Measurements from ENCODE around the gene HMCES.
A peak's percentile ranks its signal among the peaks of the same experiment; 100 is the strongest.

The HMCES gene

GRCh38 chr3:129254536-129255230 is 24.0 kb upstream of the HMCES start:
- TF ChIP-seq TAF1 (IDR thresholded peaks at IDR 0.05; ENCODE audit: low read depth), result no peak

DNA sequence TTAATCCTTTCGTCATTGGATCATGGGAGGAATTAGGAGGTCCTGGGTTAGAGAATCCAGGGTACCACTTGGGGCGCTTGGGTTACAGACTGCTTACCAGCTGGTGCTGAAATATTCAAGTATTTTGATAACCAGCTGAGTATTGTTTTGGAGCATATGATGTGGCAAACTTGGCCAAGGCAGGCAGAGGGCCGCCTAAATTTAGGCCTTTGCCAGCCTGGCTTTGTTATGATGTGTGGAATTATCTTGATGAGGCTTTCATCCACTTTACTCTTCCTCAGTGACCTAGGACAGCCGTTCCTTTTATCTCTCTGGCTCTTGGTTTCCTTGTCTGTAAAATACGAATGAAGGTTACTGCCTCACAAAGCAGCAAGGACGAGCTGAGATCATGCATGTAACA is 22.4 kb upstream of the HMCES start:
- TF ChIP-seq, protein P1, sequence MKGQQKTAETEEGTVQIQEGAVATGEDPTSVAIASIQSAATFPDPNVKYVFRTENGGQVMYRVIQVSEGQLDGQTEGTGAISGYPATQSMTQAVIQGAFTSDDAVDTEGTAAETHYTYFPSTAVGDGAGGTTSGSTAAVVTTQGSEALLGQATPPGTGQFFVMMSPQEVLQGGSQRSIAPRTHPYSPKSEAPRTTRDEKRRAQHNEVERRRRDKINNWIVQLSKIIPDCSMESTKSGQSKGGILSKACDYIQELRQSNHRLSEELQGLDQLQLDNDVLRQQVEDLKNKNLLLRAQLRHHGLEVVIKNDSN (IDR thresholded peaks at IDR 0.05), result no peak
- TF ChIP-seq, protein P2, sequence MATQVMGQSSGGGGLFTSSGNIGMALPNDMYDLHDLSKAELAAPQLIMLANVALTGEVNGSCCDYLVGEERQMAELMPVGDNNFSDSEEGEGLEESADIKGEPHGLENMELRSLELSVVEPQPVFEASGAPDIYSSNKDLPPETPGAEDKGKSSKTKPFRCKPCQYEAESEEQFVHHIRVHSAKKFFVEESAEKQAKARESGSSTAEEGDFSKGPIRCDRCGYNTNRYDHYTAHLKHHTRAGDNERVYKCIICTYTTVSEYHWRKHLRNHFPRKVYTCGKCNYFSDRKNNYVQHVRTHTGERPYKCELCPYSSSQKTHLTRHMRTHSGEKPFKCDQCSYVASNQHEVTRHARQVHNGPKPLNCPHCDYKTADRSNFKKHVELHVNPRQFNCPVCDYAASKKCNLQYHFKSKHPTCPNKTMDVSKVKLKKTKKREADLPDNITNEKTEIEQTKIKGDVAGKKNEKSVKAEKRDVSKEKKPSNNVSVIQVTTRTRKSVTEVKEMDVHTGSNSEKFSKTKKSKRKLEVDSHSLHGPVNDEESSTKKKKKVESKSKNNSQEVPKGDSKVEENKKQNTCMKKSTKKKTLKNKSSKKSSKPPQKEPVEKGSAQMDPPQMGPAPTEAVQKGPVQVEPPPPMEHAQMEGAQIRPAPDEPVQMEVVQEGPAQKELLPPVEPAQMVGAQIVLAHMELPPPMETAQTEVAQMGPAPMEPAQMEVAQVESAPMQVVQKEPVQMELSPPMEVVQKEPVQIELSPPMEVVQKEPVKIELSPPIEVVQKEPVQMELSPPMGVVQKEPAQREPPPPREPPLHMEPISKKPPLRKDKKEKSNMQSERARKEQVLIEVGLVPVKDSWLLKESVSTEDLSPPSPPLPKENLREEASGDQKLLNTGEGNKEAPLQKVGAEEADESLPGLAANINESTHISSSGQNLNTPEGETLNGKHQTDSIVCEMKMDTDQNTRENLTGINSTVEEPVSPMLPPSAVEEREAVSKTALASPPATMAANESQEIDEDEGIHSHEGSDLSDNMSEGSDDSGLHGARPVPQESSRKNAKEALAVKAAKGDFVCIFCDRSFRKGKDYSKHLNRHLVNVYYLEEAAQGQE (IDR thresholded peaks at IDR 0.05; ENCODE audit: low read depth), result no peak
- no peak for TF ChIP-seq ZBTB7A (IDR thresholded peaks at IDR 0.05; ENCODE audit: low read depth)
- TF ChIP-seq RAD21 (IDR thresholded peaks at IDR 0.05; ENCODE audit: low read depth), result no peak
- no peak for TF ChIP-seq CEBPB (IDR thresholded peaks at IDR 0.05)
- TF ChIP-seq FOXM1 (IDR thresholded peaks at IDR 0.05; ENCODE audit: borderline replicate concordance, low read depth), result no peak

DNA sequence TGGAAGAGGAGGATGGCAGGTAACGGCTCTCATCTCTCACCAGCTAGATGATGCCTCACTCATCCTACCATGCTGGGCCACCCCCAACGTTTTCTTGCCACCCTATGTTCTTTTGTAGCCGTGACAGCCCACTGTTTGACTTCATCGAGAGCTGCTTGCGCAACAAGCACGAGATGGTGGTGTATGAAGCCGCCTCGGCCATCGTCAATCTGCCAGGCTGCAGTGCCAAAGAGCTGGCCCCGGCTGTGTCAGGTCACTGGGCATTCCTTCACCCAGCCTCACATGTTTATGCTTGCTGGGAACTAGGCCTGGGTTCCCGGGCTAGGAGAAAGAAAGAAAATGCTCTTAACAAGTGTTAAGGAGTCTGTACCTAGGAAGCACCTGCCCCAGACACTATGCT is 21.1 kb upstream of the HMCES start:
- TF ChIP-seq CEBPB (IDR thresholded peaks at IDR 0.05) (peak; percentile 40; the same call in 1 of the 2 replicates), NFIC (IDR thresholded peaks at IDR 0.05) (no peak)

- TF ChIP-seq CREB1 (IDR thresholded peaks at IDR 0.05; ENCODE audit: low read depth), result no peak
- no peak for TF ChIP-seq NFIC (IDR thresholded peaks at IDR 0.05)
- TF ChIP-seq TAF1 (IDR thresholded peaks at IDR 0.05; ENCODE audit: low read depth), result no peak
- TF ChIP-seq YY1 (IDR thresholded peaks at IDR 0.05; ENCODE audit: low read depth), result no peak
- TF ChIP-seq, protein P2 (IDR thresholded peaks at IDR 0.05; ENCODE audit: low read depth), result no peak
- no peak for TF ChIP-seq CEBPB (IDR thresholded peaks at IDR 0.05)
- TF ChIP-seq TEAD4 (IDR thresholded peaks at IDR 0.05), result no peak
- TF ChIP-seq TCF12 (IDR thresholded peaks at IDR 0.05; ENCODE audit: low read depth), result no peak
- TF ChIP-seq ZBTB7A (IDR thresholded peaks at IDR 0.05; ENCODE audit: low read depth), result no peak
- TF ChIP-seq EP300 (IDR thresholded peaks at IDR 0.05; ENCODE audit: borderline replicate concordance), result no peak
- no peak for TF ChIP-seq EGR1 (IDR thresholded peaks at IDR 0.05)
Measured at GRCh38 chr3:129259612-129260477, 18.8 kb upstream of the HMCES start.

- no peak for TF ChIP-seq CREB1 (IDR thresholded peaks at IDR 0.05; ENCODE audit: low read depth)
- no peak for TF ChIP-seq ZBTB7A (IDR thresholded peaks at IDR 0.05; ENCODE audit: low read depth)
- no peak for TF ChIP-seq YY1 (IDR thresholded peaks at IDR 0.05; ENCODE audit: low read depth)
- no peak for TF ChIP-seq CEBPB (IDR thresholded peaks at IDR 0.05)
- TF ChIP-seq EP300 (IDR thresholded peaks at IDR 0.05; ENCODE audit: borderline replicate concordance), result no peak
- TF ChIP-seq TCF12 (IDR thresholded peaks at IDR 0.05; ENCODE audit: low read depth), result no peak
- TF ChIP-seq FOXM1 (IDR thresholded peaks at IDR 0.05; ENCODE audit: borderline replicate concordance, low read depth), result no peak
- TF ChIP-seq NFIC (IDR thresholded peaks at IDR 0.05), result no peak
- no peak for TF ChIP-seq EGR1 (IDR thresholded peaks at IDR 0.05)
- TF ChIP-seq RAD21 (IDR thresholded peaks at IDR 0.05; ENCODE audit: low read depth), result no peak
- TF ChIP-seq TAF1 (IDR thresholded peaks at IDR 0.05; ENCODE audit: low read depth), result no peak
- TF ChIP-seq, protein P3, sequence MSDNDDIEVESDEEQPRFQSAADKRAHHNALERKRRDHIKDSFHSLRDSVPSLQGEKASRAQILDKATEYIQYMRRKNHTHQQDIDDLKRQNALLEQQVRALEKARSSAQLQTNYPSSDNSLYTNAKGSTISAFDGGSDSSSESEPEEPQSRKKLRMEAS (IDR thresholded peaks at IDR 0.05), result no peak
- TF ChIP-seq TEAD4 (IDR thresholded peaks at IDR 0.05), result no peak
- TF ChIP-seq, protein P2 (IDR thresholded peaks at IDR 0.05; ENCODE audit: low read depth), result no peak
Measured at GRCh38 chr3:129260606-129261005, 18.1 kb upstream of the HMCES start.

Measured in Ishikawa (cell line).